HCT116 (cell line): ENCODE results near the gene RARB. TPM values are rescaled to one million over a fixed set of nuclear protein-coding genes. Genes with fewer than 3 reads are reported as not detected.

Source experiments
- ATAC-seq: fragments of 200-7000 bp; cut with Tn5 transposase; 2 replicates; pipeline ENCODE4 v1.9.1; 2020; ENCODE audit warnings: mild to moderate bottlenecking, moderate library complexity
- BruUV-seq: library from RNA; stranded (reverse); fragments of 400-500 nt; replicated peaks from 2 replicates; lab custom pipeline; 2021; lab: Mats Ljungman, UMichigan
- CTCF ChIA-PET: fragments of 300-600 bp; sonication (Branson Sonifier 250); formaldehyde crosslinking; loops from one replicate; lab custom pipeline; 2021; ENCODE audit warnings: antibody characterized with exemption; lab: Charles Lee
- POLR2A ChIA-PET: fragments of 300-600, 350-600 bp; sonication (Branson Sonifier 250); formaldehyde crosslinking; loops from one replicate; lab custom pipeline; 2021; ENCODE audit warnings: antibody characterized with exemption; lab: Charles Lee
- RAD21 ChIA-PET, 2 experiments: fragments of 300-600 bp; sonication (Branson Sonifier 250); formaldehyde crosslinking; loops; one replicate each; lab custom pipeline; 2023; ENCODE audit warnings: low total read pairs in 2 of 2; ENCODE audit not compliant: uncharacterized antibody in 2 of 2, unreplicated experiment in 2 of 2, low non-redundant PET in 1 of 2; lab: Charles Lee
- DNase-seq: peaks from one replicate; pipeline ENCODE4 v3.0.0-alpha.2; 2010; ENCODE audit warnings: low read depth, low spot score
- H2AFZ ChIP-seq: fragments of 200-600 bp; shearing (Covaris generic), sonication (generic); 2 replicates; pipeline ENCODE4 v1.6.1; 2017; ENCODE audit warnings: low read depth, mixed run types, mixed read lengths, antibody characterized with exemption, low read length; ENCODE audit not compliant: poor library complexity, severe bottlenecking
- H3K27ac ChIP-seq: 2 replicates; pipeline ENCODE4 v1.5.1; 2012; ENCODE audit warnings: low read depth, low read length
- H3K27me3 ChIP-seq: fragments of 200-600 bp; sonication (generic); 2 replicates; pipeline ENCODE4 v1.6.1; 2016; ENCODE audit warnings: mixed run types, low read length, mixed read lengths; ENCODE audit not compliant: insufficient read depth
- H3K36me3 ChIP-seq, 2 experiments: fragments of 200-500 bp in 1 of 2; fragments of 200-600 bp in 1 of 2; sonication (Bioruptor generic) in 1 of 2; sonication (generic) in 1 of 2; 2 replicates each; pipeline versions ENCODE4 v1.5.1 to v1.6.1; 2014 to 2016; ENCODE audit warnings: low read length in 2 of 2, inconsistent platforms in 1 of 2, mixed read lengths in 1 of 2, mixed run types in 1 of 2; ENCODE audit not compliant: insufficient read depth in 2 of 2, control insufficient read depth in 1 of 2
- H3K4me1 ChIP-seq, 2 experiments: fragments of 200-600 bp in 1 of 2; sonication (generic) in 1 of 2; 2 replicates each; pipeline versions ENCODE4 v1.5.1 to v1.6.1; 2012 to 2017; ENCODE audit warnings: low read length in 2 of 2, inconsistent platforms in 1 of 2, mild to moderate bottlenecking in 1 of 2, mixed read lengths in 1 of 2, mixed run types in 1 of 2, moderate library complexity in 1 of 2; ENCODE audit not compliant: insufficient read depth in 2 of 2, control insufficient read depth in 1 of 2
- H3K4me2 ChIP-seq: fragments of 200-600 bp; sonication (generic); 2 replicates; pipeline ENCODE4 v1.6.1; 2017; ENCODE audit warnings: mixed run types, low read length, mixed read lengths
- H3K4me3 ChIP-seq, 2 experiments: fragments of 200-600 bp in 1 of 2; sonication (generic) in 1 of 2; replicated peaks in 1 of 2; 2 replicates each; pipeline ENCODE4 v1.5.1; 2011 to 2016; ENCODE audit warnings: low read length in 2 of 2, control low read depth in 1 of 2, low read depth in 1 of 2, mild to moderate bottlenecking in 1 of 2, mixed read lengths in 1 of 2, mixed run types in 1 of 2
- H3K79me2 ChIP-seq: fragments of 200-600 bp; sonication (generic); 2 replicates; pipeline ENCODE4 v1.6.1; 2017; ENCODE audit warnings: mild to moderate bottlenecking, mixed run types, low read length, moderate library complexity, mixed read lengths; ENCODE audit not compliant: insufficient read depth
- H3K9ac ChIP-seq: fragments of 200-600 bp; sonication (generic); 2 replicates; pipeline ENCODE4 v1.6.1; 2016; ENCODE audit warnings: low read length, mixed read lengths
- H3K9me2 ChIP-seq: fragments of 200-600 bp; sonication (generic), shearing (Covaris generic); 2 replicates; pipeline ENCODE4 v1.6.1; 2017; ENCODE audit warnings: mixed run types, mild to moderate bottlenecking, moderate library complexity; ENCODE audit not compliant: insufficient read depth
- H3K9me3 ChIP-seq, 2 experiments: fragments of 200-500 bp in 1 of 2; fragments of 200-600 bp in 1 of 2; sonication (Bioruptor generic) in 1 of 2; sonication (generic) in 1 of 2; 2 replicates each; pipeline ENCODE4 v1.6.1; 2014 to 2017; ENCODE audit warnings: low read length in 2 of 2, mixed read lengths in 2 of 2, inconsistent platforms in 1 of 2, low read depth in 1 of 2, mild to moderate bottlenecking in 1 of 2, mixed run types in 1 of 2, moderate library complexity in 1 of 2; ENCODE audit not compliant: control insufficient read depth in 1 of 2, insufficient read depth in 1 of 2
- H4K20me1 ChIP-seq: fragments of 200-600 bp; sonication (generic), shearing (Covaris generic); 2 replicates; pipeline ENCODE4 v1.6.1; 2017; ENCODE audit warnings: mixed run types, mild to moderate bottlenecking, moderate library complexity; ENCODE audit not compliant: insufficient read depth
- CBX3 ChIP-seq: IDR thresholded peaks from 2 replicates; pipeline ENCODE4 v1.6.1; 2012; ENCODE audit warnings: low read depth
- CEBPB ChIP-seq: IDR thresholded peaks from 2 replicates; pipeline ENCODE4 v1.6.1; 2012; ENCODE audit warnings: low read depth
- ELF1 ChIP-seq: IDR thresholded peaks from 2 replicates; pipeline ENCODE4 v1.6.1; 2012; ENCODE audit warnings: low read depth, borderline replicate concordance
- FOSL1 ChIP-seq: IDR thresholded peaks from 2 replicates; pipeline ENCODE4 v1.6.1; 2012; ENCODE audit warnings: low read depth
- POLR2A ChIP-seq: IDR thresholded peaks from 2 replicates; pipeline ENCODE4 v1.7.0; 2011; ENCODE audit warnings: borderline replicate concordance; ENCODE audit not compliant: insufficient read depth, insufficient read length; ENCODE audit errors: extremely low read depth
- POLR2AphosphoS5 ChIP-seq: IDR thresholded peaks from 2 replicates; pipeline ENCODE4 v1.6.1; 2011; ENCODE audit warnings: mild to moderate bottlenecking, low read depth, low read length, moderate library complexity
- RAD21 ChIP-seq: IDR thresholded peaks from 2 replicates; pipeline ENCODE4 v1.6.1; 2012; ENCODE audit warnings: low read depth, mild to moderate bottlenecking
- SP1 ChIP-seq: IDR thresholded peaks from 2 replicates; pipeline ENCODE4 v1.6.1; 2012; ENCODE audit warnings: low read depth
- SRF ChIP-seq: IDR thresholded peaks from 2 replicates; pipeline ENCODE4 v1.6.1; 2012; ENCODE audit warnings: low read depth
- TCF7L2 ChIP-seq: IDR thresholded peaks from 2 replicates; pipeline ENCODE4 v1.7.0; 2011; ENCODE audit warnings: borderline replicate concordance, inconsistent platforms; ENCODE audit not compliant: insufficient read depth, insufficient read length; ENCODE audit errors: extremely low read depth
- YY1 ChIP-seq: IDR thresholded peaks from 2 replicates; pipeline ENCODE4 v1.6.1; 2011; ENCODE audit warnings: low read length, low read depth, moderate library complexity, mild to moderate bottlenecking; ENCODE audit not compliant: insufficient replicate concordance; ENCODE audit errors: extremely low read depth
- intact Hi-C: fragments of 100-400 bp; cut with micrococcal nuclease; formaldehyde crosslinking; loops from 2 replicates; pipeline ENCODE4 v1.10.0; 2022
- total RNA-seq: library from RNA; stranded (reverse); gene quantifications from one replicate; pipeline ENCODE4 v1.2.1, GENCODE V29; 2021; ENCODE audit not compliant: unreplicated experiment
- TF ChIP-seq, protein P1 (sequence below), 3 experiments: fragments of 200-600 bp in 1 of 3; sonication (generic) in 1 of 3; IDR thresholded peaks in 2 of 3; conservative IDR thresholded peaks in 1 of 3; 2 replicates each; pipeline ENCODE4 v1.5.1; 2012 to 2017; ENCODE audit warnings: low read depth in 2 of 3, low read length in 2 of 3, antibody characterized with exemption in 1 of 3, borderline replicate concordance in 1 of 3, control low read depth in 1 of 3, mild to moderate bottlenecking in 1 of 3, mixed read lengths in 1 of 3, mixed run types in 1 of 3, moderate library complexity in 1 of 3; ENCODE audit not compliant: insufficient read depth in 1 of 3
- TF ChIP-seq, protein P2 (sequence below): IDR thresholded peaks from 2 replicates; pipeline ENCODE4 v1.6.1; 2011; ENCODE audit warnings: mild to moderate bottlenecking, low read length, moderate library complexity; ENCODE audit not compliant: insufficient replicate concordance; ENCODE audit errors: extremely low read depth

The RARB gene
- total RNA-seq, 1 experiment from 2014 or later = not detected

DNA sequence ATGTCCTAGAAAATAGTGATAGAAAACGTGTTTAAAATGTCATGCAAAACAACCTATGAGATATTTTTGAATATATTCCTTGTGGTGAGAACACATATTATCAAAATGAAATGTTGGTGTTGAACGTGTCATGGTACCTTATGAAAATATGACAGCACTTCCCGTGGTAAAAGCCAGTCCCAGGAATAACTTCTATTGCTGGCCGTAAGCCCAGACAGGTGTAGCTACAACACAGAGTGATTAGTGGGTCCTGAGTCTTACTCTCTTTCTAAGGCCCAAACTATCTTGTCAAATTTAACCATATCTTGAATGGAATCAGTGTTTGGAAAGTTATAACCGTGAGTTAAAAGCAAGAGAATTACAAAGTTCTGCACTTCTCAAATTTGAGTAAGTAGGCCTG, 24.1 kb downstream of the RARB start:
- ATAC-seq = no peak
- Histone ChIP-seq H4K20me1 (no peaks in the 10 kb centered on the region), H3K4me3 (no peak overlapping the region), H3K4me1 (no peaks in the 10 kb centered on the region), H3K36me3 (no peaks in the 10 kb centered on the region), H3K27me3 (peaks cover 13% of the 10 kb centered on the region; the same call in 1 of the 2 replicates), H3K9me3 (no peaks in the 10 kb centered on the region), H3K27ac (no peak overlapping the region), H2AFZ (no peak overlapping the region), H3K4me2 (no peak overlapping the region), H3K79me2 (no peaks in the 10 kb centered on the region), H3K9me2 (no peaks in the 10 kb centered on the region), H3K9ac (no peak overlapping the region)
- no peak for DNase-seq
- no peak for TF ChIP-seq YY1
- TF ChIP-seq RAD21 = no peak
- TF ChIP-seq, protein P1, sequence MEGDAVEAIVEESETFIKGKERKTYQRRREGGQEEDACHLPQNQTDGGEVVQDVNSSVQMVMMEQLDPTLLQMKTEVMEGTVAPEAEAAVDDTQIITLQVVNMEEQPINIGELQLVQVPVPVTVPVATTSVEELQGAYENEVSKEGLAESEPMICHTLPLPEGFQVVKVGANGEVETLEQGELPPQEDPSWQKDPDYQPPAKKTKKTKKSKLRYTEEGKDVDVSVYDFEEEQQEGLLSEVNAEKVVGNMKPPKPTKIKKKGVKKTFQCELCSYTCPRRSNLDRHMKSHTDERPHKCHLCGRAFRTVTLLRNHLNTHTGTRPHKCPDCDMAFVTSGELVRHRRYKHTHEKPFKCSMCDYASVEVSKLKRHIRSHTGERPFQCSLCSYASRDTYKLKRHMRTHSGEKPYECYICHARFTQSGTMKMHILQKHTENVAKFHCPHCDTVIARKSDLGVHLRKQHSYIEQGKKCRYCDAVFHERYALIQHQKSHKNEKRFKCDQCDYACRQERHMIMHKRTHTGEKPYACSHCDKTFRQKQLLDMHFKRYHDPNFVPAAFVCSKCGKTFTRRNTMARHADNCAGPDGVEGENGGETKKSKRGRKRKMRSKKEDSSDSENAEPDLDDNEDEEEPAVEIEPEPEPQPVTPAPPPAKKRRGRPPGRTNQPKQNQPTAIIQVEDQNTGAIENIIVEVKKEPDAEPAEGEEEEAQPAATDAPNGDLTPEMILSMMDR (IDR thresholded peaks at IDR 0.05 in 2 of 3, conservative IDR thresholded peaks at IDR 0.05 in 1 of 3; ENCODE audit: borderline replicate concordance in 1 of 3, insufficient read depth in 1 of 3, low read depth in 2 of 3, low read length in 2 of 3) = no peak
- no peak for TF ChIP-seq SRF
- TF ChIP-seq, protein P2, sequence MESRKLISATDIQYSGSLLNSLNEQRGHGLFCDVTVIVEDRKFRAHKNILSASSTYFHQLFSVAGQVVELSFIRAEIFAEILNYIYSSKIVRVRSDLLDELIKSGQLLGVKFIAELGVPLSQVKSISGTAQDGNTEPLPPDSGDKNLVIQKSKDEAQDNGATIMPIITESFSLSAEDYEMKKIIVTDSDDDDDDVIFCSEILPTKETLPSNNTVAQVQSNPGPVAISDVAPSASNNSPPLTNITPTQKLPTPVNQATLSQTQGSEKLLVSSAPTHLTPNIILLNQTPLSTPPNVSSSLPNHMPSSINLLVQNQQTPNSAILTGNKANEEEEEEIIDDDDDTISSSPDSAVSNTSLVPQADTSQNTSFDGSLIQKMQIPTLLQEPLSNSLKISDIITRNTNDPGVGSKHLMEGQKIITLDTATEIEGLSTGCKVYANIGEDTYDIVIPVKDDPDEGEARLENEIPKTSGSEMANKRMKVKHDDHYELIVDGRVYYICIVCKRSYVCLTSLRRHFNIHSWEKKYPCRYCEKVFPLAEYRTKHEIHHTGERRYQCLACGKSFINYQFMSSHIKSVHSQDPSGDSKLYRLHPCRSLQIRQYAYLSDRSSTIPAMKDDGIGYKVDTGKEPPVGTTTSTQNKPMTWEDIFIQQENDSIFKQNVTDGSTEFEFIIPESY = no peak
- no peak for TF ChIP-seq TCF7L2
- TF ChIP-seq POLR2AphosphoS5 = no peak
- TF ChIP-seq FOSL1 = no peak
- no peak for TF ChIP-seq CBX3
- no peak for TF ChIP-seq CEBPB
- TF ChIP-seq SP1 = no peak
- no peak for TF ChIP-seq ELF1
- no peak for TF ChIP-seq POLR2A
- ChIA-PET RAD21 (no interaction called here), POLR2A (no interaction called here), CTCF (no interaction called here)
- no TSS peak for BruUV-seq
- intact Hi-C loops = no loop called here
